HuH-7 (cell line): ENCODE results near the gene MAMDC4.
"Not testable (repeated sequence)": the region's sequence is repeated elsewhere in the genome, so short reads cannot be mapped to it uniquely, and the experiment has no call there.

Experiments
- DNase-seq: peaks from one replicate; pipeline ENCODE4 v3.0.0; 2011; ENCODE audit warnings: low spot score

The MAMDC4 gene

DNA sequence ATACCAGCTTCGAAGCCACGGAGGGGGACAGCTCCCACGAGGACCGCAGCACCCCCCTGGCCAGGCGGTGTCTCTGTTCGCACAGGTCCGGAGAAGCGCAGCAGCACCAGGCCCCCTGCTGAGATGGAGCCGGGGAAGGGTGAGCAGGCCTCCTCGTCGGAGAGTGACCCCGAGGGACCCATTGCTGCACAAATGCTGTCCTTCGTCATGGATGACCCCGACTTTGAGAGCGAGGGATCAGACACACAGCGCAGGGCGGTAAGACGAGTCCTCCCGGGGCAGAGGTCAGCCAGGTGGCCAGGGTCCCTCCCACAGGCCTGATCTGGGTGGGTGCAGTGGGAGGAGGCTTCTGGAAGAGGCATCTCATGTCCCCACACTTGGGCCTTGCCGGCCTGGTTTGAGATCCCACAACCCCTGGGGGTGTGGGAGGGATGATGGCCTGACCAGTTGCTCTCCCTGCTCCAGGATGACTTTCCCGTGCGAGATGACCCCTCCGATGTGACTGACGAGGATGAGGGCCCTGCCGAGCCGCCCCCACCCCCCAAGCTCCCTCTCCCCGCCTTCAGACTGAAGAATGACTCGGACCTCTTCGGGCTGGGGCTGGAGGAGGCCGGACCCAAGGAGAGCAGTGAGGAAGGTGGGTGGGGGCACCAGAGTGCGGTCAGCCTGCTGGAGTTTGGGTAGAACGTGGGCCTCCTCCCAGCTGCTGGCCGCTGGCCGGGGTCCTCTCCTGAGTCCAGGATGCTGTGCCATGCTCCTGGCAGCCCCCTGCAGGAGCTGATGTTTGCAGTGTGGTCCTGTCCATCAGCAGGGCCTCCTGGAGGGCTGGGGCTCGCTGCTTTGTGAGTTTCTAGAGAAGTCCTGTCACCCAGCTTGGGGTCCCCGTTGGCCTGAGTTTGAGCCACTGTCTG is 12.7 kb upstream of the MAMDC4 start:
- DNase-seq = no peak

DNA sequence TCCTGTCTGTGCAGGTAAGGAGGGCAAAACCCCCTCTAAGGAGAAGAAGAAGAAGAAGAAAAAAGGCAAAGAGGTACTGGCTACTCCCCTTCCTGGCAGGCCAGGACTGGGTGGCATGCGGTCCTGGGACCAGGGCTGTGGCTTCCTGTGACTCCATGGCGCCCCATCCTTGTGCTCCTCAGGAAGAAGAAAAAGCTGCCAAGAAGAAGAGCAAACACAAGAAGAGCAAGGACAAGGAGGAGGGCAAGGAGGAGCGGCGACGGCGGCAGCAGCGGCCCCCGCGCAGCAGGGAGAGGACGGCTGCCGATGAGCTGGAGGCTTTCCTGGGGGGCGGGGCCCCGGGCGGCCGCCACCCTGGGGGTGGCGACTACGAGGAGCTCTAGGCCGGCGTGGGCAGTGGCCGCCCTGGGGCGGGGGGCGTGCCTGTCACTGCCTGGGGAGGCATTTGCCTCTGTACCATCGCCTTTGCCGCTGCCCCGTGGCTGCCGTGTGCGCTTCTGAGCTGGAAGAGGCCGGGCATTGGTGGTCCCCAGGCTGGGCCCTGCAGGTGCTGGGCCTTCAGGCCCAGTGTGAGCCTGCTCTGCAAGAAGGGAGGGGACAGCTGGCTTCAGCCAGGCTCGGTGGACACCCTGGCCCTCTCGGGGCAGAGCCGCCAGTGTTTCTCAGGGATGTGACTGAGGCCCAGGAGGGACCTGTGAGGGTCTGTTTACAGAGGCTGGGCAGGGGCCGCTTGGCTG is 11.8 kb upstream of the MAMDC4 start:
- DNase-seq = no peak

DNA sequence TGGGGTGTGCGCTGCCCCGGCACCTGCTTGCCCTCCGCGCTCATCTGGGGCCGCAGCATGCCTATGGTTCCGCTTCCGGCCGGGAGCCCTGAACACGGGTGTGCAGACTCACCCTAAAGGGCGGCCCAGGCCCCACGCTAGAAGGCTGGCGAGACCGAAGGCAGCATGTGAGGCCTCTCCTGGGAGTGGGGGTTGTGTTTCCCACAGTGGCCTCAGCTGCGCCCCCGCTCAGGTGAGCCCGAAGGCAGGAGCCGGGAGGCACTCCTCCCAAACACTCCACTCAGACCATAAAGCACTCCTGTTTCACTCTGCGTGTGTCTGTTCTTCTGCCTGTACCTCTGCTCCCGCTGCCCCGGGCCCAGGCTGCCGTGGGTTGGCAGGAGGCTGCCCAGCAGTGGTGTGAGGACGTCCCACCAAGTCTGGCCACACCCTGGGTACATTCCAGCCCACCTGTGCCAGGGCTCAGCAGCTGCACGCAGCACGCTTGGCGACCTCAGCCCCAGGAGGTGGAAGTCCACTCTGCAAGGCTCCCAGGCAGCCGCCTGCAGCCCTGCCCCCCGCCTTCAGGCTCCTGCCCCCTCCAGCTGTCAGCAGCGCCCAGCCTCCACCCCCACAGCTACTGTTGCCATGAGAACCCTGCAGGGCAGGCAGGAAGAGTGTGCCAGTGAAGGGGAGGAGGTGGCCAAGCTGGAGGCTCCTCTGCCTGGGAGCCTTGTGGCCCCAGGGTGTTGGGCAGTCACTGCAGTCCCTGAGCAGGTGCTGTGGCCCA is 11.1 kb upstream of the MAMDC4 start:
- no peak for DNase-seq

DNA sequence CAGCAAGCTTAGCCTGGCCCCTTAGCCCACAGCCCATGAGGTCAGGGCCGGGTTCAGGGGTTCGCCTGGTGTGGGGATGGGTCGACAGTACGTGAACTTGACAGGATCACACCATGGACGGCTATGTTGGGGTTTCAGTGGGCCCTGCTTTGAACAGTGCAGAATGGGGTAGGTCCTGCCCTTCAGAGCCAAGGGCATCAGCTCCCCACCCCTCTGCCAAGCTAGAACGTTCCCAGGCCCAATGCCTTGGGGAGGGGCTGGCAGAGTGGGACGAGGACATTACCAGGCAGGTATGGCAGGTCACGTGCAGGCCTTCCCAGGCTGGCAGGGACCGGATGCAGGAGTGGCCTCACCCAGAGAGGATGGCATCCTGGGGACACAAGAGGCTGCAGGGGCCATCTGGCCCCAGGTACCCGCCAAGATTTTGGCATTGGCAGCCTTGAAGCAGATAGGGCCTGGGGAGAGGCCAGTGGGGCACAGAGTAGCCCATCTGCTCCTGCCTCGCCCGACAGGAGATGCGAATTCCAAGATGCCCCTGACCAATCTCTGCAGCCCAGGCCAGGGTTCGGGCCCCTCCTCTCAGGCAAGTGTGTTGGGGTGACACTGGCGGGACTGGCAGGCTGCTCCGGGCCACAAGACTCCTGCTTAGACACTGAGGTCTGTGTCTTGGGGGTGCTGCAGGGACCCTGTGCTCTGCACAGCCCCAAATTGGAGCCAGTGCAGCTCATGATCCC is 10.3 kb upstream of the MAMDC4 start:
- not testable (repeated sequence) for DNase-seq

DNA sequence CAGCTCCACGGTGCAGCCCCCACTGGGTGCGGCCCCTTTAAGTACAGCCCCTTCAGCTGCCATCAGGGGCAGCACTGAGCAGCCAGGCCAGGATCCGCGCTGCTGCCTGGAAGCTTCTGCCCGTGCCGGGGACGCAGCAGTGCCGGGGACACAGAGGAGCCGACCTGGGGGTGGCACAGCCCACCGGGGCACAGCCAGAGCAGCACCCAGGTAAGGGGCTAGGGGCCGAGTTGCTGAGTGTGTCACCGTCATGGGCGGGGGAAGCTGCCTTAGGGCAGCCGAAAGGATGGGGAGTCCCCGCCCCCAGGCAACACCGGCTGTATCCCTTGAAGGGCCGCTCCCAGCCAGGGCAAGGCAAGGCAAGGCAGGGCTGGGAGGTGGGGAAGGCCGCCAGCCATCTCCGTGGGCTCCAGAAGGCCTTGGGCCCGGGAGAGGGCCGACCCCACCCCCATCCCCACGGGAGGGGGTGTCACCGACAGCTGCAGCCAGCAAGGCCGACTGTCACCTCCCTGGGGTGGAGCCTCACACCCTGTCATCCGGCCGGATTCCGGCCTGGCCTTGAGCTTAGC is 9.7 kb upstream of the MAMDC4 start, which contains the start of gene AJM1:
Gene AJM1, plus strand, starts transcription at position 99 of the 569 bp plus-strand sequence. CDS start 1,937 bp downstream, outside the sequence.
- peak; percentile 93 for DNase-seq

DNA sequence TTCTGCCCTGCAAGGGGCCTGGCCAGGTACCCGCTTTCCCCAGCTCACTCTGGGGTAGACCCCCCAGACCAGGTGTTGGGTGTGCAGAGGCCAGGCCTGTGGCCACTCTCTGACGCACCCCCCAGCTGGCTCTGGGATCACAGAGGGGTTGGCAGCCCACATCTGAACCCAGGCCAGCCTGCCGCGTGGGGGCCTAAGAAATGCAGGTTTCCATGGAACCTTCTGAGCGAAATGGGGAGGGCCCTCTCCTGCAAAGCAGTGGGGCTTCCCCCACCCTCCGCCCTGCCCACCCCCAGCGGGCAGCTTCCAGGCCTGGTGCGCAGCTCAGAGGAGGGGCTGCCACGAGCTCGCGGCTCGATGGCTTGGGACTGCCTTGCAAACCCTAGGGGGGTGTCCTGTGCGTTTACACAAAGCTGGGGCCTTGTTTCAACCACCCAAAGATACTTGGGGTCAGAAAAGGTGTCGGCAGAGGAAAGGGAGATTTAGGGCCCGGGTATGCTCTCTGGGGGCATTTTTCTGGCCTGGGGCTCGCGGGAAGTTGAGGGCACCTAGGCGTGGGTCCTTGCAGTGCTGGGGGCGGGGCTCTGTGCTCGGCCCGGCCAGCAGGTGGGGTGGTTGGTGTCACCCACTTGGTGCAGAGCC is 8.9 kb upstream of the MAMDC4 start:
- DNase-seq = not testable (repeated sequence)

DNA sequence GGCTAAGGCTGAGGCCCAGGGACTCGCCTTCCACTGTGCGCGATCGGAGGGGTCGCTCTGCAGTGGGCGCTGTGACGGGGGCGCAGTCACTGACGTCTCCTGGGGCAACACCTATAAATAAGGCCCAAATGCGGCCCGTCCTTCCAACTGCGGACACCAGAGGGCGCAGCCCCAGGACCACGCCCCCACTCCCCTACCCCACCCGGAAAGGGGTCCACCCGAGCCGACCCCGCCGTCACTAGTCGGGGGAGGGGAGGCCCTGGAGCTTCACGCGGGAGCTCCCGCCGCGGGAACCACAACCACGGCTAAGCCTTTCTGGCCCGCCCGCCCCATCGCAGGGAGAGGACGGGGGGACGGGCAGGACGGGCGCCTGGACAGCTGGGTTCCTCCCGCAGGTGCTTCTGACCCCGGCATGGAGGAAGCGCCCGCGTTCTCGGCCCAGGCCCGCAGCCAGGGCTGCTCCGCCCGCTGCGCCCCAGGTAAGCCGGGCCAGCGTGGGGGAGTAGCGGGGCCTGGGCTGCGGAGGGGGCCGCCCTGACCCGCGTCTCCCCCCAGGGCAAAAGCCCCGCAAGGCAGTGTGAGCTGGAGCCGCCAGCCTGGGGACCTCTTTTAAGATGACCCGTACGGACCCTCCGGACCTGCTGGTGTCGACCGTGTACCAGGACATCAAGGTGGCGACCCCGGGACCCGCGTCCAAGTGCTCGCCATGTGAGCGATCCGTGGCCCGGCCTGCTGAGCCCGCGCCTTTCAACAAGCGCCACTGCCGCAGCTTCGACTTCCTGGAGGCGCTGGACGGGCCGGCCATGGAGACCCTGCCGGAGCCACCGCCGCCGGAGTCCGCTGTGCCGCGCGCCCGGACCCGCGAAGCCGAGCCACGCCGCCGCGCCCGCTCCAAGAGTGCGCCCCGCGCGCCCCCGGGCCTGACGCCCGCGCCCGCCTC is 8.1 kb upstream of the MAMDC4 start:
- not testable (repeated sequence) for DNase-seq

DNA sequence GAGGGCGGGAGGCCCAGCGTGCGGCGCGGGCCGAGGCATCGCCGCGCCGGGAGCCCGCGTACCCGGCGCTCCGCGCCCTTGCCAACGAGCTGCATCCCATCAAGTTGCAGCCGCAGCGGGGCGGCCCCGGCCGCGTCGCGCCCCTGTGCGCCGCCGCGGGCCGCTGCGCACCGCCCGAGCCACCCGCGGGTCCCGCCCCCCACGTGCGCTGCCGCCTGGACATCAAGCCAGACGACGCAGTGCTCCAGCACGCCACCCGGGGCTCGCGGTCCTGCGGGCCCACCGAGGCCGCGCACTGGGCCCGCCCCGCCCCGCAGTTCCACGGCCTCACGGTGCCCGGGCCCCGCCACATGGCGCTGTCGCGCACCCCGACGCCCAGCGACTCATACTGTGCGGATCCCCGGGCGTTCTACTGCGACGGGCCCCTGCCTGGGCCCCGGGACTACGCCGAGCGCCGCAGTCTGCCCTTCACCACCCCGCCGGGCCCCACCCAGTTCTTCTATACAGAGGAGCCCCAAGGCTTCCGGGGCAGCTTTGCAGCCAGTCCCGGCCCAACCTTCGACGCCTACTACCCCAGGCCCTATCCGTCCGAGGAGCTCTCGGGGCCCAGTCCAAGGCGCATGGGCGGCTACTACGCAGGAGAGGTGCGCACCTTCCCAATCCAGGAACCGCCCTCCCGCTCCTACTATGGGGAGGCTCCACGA is 7.2 kb upstream of the MAMDC4 start:
- no peak for DNase-seq

DNA sequence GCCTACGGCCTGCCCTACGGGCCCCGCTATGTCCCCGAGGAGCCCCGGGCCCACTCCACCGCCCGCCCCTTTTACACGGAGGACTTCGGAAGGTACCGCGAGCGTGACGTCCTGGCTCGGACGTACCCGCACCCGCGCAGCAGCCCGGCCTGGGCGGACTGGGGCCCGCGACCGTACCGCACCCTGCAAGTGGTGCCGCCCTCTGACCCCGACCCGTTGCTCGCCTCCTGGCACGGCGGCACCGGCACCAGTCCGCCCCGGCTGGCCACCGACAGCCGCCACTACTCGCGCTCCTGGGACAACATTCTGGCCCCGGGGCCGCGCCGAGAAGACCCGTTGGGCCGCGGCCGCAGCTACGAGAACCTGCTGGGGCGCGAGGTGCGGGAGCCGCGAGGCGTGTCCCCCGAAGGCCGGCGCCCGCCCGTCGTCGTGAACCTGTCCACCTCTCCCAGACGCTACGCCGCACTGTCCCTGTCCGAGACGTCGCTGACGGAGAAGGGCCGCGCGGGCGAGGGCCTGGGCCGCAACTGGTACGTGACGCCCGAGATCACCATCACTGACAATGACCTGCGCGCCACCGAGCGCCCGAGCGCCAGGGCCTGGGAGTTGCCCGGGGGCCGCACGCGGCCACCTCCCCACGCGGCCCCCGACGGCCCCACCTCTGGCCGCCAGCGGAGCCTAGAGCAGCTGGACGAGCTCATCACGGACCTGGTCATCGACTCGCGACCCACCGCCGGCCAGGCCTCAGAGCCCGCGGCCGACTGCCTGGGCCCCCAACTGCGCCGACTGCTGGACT is 6.5 kb upstream of the MAMDC4 start:
- no peak for DNase-seq

DNA sequence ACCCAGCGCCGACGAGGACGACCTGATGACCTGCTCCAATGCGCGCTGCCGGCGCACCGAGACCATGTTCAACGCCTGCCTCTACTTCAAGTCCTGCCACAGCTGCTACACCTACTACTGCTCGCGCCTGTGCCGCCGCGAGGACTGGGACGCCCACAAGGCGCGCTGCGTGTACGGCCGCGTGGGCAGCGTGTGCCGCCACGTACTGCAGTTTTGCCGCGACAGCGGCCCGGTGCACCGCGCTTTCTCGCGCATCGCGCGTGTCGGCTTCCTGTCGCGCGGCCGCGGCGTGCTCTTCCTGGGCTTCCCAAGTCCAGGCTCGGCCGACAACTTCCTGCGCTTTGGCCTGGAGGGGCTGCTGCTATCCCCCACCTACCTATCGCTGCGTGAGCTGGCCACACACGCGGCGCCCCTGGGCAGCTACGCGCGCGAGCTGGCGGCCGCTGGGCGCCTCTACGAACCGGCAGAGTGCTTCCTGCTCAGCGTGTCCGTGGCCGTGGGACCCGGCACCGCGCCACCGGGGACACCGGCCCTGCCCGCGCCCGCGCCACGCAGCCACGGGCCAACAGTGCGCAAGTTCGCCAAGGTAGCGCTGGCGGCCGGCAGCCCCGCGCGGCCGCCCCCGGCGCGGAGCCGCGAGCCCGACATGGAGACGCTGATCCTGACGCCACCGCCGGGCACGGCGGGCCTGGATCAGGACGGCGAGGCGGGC is 5.6 kb upstream of the MAMDC4 start:
- no peak for DNase-seq

DNA sequence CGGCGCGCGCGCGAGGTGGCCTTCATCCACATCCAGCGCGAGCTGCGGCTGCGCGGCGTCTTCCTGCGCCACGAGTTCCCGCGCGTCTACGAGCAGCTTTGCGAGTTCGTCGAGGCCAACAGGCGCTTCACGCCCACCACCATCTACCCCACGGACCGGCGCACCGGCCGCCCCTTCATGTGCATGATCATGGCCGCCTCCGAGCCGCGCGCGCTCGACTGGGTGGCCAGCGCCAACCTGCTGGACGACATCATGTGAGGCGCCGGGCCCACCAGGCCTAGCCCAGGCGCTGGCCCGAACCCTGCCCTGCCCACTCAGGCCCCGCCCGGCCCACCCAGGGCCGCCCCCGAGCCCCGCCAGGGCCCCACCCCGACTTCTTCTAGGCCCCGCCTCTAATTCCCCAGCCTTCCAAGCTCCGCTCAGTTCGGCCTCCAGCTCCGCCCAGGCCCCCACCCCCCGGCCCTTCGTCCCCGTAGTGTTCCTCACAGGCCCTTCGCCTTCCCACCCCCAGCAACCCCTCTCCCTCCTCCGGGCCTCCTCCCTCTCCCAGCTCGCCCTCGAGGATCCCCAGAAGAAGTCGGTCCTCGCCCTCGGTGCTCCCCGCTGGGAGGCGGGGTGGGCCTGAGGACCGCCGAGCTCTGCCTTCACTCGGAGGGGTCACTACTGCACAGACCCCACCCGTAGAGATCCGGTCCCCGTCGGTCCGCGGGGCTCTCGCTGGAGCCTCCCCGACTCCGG is 4.9 kb upstream of the MAMDC4 start:
- peak; percentile 82 for DNase-seq

DNA sequence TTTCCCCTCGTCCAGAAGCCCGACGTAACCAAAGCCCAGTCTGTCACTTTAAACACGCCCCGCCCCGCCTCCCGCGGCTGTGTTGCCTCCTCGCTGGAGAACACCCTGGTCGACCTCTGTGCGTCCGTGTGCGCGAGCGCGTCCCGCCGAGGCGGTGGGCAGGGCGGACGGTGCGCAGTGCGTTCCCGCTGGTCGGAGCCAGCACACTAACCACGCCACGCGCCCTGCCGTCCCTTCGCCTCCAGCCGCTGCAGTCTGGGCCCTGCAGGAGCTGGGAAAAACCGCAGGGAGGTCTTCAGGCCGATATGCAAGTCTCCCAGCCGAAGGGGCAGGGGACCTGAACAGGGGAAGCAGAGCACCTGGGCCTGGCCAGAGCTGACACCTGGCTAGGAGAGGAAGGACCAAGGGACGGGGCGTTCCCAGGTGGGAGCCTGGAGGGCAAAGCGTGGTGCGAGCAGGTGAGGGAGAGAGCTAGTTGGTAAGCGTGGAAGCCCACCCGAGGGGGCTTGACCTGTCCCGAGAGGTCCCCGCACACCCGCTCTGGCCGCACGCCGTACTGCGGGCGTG is 4.2 kb upstream of the MAMDC4 start:
- DNase-seq = peak; percentile 82

DNA sequence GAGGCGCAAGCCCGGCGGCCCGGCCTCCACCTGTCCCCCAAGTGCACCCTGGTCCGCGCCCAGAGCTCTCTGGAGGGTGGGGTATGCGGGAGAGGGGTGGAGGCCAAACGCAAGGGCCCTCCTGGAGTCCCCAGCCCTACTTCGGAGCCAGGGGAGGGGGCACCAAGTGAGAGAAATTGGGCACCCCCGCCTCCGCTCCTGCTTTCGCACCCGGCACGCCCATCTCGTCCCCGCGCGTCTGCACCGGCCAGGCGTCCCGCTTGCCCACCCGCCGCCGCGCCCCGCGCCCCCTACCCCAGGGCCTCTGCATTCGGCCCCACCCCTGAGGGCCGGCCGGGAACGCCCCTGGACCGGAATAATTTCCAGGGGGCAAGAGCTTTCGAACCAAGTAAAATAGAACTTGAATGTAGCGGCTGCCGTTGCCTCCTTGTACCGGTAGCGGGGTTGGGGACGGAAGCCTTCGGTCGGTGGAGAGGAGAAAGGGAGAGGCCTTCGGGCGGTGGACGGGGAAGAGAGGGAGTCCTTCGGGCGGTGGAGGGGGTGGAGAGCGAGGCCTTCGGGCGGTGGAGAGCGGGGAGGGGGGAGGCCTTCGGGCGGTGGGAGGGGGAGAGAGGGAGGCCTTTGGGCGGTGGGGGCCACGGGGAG is 3.6 kb upstream of the MAMDC4 start:
- DNase-seq = peak; percentile 73

DNA sequence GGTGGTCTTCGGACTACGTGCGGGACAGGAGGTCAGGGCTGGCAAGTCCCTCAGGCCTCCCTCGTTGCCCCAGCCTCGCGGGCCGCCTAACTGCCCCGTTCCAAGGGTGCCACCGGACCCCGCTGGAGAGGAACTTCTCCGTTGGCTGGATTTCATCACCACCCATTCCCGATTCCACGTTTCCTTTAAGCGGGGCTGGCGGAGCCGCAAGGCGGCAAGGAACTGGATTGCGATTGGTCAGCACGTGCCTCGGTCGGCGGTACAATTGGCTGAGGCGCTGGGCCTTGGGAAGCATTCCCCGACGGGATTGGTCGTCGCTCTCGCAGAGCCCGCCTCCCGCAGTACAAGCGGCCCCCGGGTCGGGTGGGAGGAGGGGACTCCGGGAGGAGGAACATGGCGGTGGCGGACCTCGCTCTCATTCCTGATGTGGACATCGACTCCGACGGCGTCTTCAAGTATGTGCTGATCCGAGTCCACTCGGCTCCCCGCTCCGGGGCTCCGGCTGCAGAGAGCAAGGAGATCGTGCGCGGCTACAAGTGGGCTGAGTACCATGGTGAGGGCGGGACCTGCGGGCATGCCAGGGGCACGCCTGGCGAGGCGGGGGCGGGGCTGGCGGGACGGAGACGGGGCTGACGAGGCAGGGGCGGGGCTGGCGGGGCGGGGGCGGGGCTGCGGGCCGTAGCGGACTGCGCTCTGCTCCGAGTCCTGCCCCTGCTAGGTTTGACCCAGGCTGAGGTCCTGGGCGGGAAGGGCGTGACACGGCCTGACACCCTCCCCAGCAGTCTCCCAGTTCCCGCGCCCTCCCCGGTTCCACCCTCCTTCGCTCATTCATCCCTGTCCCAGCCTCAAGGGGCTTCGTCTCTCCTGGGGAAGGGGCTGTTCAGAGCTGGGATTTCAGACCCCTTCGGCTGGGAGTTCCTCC is 2.8 kb upstream of the MAMDC4 start, which contains the start of gene PHPT1:
Gene PHPT1, plus strand, starts transcription at position 372 of the 922 bp plus-strand sequence. Its CDS starts 22 bp downstream, at position 394.
- peak; percentile 100 for DNase-seq
